ENCODE data around the gene MAP7D2.

MAP7D2 gene

DNA sequence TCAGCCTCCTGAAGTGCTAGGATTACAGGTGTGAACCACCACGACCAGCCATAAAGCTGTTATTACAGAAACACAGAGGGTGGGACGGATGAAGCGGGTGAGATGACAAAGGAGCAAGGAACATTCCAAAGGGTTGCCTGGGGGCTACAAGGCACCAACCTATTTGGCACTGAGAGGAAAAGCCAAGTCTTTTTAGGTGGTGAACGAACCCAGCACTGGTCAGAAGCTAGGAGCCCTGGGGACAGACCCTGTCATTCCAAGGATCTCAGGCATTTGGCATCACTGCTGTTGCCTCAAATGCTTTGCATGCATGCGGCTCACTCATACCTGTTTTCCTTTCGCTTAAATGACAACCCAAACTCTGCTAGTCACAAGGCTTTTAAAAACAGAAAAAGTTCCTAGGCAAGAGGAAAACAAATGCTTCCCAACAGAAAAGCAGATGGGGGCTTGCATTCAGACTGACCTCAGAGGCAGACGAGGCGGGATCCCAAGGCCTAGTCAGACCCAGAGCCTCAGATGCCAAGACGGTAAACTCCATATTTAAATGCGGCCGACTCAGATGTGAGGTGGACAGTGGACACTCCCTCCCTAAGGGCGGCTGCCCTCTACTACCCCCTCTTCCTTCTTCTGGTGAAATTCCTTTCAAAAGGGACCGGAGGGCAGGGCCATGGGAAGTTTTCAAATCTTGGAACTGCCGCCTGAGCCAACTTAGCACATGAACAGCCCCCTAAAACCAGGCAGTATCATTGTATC lies 4.5 kb downstream of the MAP7D2 start:
- DNase-seq (ENCODE audit: low spot score), result no peak

DNA sequence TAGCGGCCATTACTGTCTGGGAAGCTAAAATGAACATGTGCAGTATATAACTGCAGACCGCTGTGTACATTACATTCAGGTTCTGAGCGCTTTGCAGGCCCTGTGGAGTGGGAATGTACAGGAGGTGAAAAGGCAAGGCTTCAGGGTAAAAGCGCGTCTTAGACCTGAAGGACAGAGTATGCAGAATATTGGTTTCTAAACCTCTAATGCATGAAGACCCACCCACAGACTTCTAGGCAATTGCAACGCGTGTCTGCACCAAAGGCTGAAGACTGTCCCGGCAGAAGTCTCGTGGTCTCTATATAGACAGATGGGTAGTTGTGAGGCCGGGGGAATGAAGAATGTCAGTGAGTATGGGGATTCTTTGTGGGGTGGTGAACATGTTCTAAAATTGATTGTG lies 5.4 kb downstream of the MAP7D2 start:
- DNase-seq (ENCODE audit: low spot score), result no peak

- DNase-seq (ENCODE audit: low spot score), result no peak
Observed at GRCh38 chrX:20101934-20102581, 14.6 kb downstream of the MAP7D2 start.

DNA sequence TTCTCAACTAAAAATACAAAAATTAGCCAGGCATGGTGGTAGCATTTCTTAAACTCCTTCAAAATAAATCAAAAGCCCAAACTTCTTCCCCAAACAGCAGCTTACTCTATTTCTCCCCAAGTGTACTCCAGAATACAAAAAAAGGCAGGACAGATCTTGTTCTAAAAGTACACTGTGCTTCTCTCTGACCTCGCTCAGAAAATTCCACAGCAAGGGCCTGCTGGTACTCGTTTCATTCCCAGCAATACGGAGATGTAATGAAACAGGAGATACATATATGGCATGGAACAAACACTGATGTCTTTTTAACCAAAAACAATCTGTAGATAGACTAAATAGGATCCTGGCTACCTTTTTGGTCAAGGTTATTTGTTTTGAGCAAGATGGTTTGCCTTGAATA lies 25.2 kb downstream of the MAP7D2 start:
- DNase-seq (ENCODE audit: low spot score), result no peak

GRCh38 chrX:20089845-20090244 lies 26.9 kb downstream of the MAP7D2 start:
- no peak for DNase-seq (ENCODE audit: low spot score)

DNA sequence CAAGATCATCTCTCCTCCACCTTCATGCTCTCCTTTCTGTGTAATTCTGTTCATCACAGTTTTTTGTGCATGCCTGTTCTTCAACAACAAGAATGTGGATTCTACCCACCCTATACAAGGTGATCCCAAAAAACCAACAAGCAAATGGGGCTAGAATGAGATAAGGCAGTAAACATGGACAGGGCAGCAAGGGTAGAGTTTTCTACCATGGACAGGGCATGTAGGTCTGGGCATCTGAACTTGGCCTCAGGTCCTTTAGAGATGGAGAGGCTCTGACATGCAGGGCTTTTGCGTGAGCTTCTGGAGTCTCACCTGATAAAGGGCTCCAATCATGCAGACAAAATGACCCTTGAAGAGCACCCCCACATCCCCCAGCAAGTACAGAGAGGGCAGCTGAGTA lies 36.4 kb downstream of the MAP7D2 start:
- no peak for DNase-seq (ENCODE audit: low spot score)

DNA sequence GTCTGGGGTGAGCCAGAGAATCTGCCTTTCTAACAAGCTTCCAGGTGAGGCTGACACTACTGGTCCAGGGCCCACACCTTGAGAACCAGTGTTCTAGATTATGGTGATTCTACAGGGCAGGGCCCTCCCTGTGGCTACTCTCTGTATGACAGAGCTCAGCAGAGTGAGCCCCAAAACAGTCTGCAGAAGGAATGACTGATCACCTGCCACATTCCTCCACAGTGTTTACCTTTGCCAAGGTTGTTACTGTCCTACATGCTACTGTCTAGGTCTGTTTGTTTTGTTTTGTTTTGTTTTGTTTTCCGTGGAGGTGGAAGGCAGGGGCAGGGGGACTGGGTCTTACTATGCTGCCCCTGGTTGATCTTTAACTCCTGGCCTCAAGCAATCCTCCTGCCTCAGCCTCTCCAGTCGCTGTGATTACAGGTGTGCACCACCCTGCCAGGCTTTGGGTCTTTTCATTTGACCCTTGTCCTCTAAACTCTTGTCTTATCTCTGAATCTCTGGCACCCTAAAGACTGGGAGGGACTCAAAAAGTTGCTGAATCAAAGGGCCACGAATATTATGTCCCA lies 45.1 kb downstream of the MAP7D2 start:
- DNase-seq (ENCODE audit: low spot score), result no peak

GRCh38 chrX:20067709-20068561 lies 48.8 kb downstream of the MAP7D2 start:
- DNase-seq (ENCODE audit: low spot score), result peak; percentile 68

DNA sequence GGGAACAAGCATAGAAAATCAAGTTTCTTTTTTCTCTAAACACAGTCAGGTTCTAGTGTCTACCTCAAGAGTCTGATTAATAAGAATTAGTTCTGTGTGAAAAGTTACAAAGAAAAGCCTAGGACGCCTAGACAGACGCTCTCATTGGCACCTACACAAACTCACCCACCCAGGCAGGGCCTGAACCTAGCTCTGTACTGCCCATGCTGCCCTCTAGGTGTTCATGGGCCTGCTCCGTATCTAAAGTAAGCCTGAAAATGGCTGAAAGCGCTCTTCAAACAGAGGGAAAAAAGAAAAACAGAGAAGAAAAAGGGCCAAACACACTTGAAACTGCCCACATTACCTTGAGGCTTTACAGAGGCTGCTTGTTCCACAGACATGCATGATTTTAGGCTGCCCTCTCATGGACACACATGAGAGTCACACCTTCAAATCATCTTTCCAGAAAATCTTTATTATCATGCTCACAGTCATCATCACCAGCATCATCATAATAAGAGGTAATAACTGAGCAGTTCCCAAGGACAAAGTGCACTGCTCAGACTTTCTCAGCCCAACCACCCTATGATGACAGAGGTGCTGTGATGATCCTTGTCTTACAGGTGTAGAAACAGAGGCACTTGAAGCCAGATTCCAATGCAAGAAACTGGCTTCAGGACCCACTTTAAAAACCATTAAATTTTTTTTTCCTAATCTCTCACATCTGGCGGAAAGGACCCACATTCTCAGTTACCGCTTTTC lies 49.6 kb downstream of the MAP7D2 start:
- DNase-seq (ENCODE audit: low spot score), result no peak

DNA sequence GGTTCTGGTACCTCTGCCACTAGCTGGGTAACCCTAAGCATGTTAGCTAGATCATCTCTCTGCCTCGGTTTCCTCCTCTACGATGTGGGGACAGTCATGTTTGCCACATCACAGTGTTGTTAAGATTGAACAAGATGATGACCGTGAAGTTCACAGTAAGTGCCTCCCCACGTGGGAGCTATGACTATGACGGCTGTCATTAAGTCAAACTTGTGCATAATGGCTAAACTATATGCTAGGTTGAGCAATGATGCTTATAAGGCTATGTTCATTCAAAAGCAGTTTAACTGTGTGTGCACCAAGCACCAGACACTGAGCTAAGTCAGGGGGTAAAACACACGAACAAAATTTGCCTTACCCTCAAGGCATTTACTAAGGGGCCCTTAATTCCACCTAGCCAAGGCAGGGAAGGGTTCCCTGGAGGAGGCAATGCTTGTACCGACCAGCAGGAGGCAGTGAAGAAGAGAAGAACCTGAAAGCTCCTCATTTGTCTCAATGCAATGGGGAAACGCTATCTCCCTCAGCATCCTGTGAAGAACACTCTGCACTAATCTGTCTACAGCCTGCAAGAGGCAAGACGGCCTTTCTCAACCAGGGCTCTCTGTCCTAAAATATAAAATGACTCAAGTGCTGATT lies 52.9 kb downstream of the MAP7D2 start:
- DNase-seq (ENCODE audit: low spot score), result no peak

GRCh38 chrX:20063153-20063552 lies 53.6 kb downstream of the MAP7D2 start:
- no peak for DNase-seq (ENCODE audit: low spot score)

DNA sequence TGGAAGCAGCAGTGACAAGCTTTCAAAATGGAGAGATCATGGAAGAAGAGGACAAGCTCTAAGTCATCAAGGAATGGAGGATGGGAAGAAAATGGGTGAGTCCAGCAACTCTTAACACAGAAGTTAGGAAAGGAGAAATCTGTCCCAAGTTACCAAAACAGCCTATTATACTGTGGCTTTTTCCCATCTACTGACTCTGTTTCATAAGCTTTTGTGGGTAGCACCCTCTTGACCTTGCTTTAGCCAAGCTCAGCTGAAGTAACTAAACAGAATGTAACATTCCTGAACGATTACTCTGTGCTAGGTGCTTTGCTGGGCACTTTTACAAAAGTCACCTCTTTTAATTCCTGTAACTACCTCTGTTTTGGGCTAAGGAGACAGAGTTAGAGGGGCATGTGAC lies 54.9 kb downstream of the MAP7D2 start:
- DNase-seq (ENCODE audit: low spot score), result no peak

GRCh38 chrX:20060961-20061748 lies 55.6 kb downstream of the MAP7D2 start:
- no peak for DNase-seq (ENCODE audit: low spot score)

- DNase-seq (ENCODE audit: low spot score), result no peak
Observed at GRCh38 chrX:20059467-20060128, 57.1 kb downstream of the MAP7D2 start.

- DNase-seq (ENCODE audit: low spot score), result no peak
Observed at GRCh38 chrX:20057479-20057878, 59.2 kb downstream of the MAP7D2 start.

DNA sequence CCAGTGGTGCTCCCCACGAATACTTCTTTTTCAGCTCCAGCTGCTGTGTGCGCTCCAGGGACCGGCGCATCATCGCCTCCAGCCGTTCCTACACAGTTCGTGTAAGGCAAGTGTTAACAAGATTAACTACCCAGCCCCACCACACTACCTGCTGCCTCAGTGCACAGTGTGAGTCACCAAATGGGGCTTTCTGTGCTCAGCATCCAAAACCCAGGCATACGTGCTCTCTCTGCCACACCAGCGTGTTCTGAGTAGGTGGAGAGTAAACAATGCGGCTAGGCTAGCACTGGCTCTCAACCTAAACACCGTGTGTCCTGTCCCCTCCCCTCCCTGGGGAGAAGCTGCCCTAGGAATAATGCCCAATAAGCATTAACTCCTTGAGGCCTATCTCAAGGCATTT lies 60.0 kb downstream of the MAP7D2 start:
- no peak for DNase-seq (ENCODE audit: low spot score)

DNA sequence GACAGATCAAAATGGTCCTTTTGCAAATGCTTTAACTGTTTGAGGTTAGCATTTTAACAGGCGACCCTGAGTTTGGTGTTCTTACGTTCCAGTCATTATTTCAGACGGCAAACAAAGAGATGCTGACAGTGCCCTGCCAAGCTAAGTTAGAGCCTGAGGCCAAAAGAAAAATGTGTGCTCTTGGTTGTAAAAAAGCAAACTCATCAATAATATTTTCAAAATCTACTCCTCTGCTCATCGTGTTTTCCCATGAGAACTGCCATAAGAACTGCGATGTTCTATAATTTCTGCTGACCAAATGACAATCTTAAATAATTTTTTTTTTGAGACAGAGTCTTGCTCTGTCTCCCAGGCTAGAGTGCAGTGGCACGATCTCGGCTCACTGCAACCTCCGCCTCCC lies 63.2 kb downstream of the MAP7D2 start:
- DNase-seq (ENCODE audit: low spot score), result no peak

GRCh38 chrX:20046864-20047263 lies 69.8 kb downstream of the MAP7D2 start:
- DNase-seq (ENCODE audit: low spot score), result no peak

GRCh38 chrX:20046223-20046622 lies 70.5 kb downstream of the MAP7D2 start:
- no peak for DNase-seq (ENCODE audit: low spot score)

DNA sequence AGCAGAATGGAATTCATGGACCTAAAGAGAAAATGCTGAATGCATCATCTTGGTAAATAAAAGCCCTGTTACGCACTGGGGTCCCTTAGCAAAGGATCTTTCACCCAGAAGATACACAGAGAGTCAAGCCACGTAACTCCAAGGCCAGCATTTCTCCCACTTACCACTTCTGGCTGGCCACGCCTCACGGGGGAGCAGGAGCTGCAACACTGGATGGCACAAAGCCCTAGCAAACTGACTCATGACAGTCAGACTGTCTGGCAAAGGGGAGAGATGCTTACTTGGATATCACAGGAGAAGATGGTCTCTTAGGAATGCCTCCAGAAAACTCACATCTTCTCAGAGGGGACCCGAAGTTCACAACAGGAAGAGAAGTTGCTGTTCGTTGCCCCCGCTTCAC lies 74.5 kb downstream of the MAP7D2 start:
- no peak for DNase-seq (ENCODE audit: low spot score)

Data from left forelimb (tissue), 1 donor.